Smooth muscle cell (in vitro differentiated cells): ENCODE data around the gene FCMR. TPM values are rescaled to one million over a fixed set of nuclear protein-coding genes. Genes with fewer than 3 reads are reported as not detected.

ENCODE experiments used
- DNase-seq: peaks from one replicate; lab custom pipeline; 2025; ENCODE audit not compliant: unreplicated experiment; lab: John Stamatoyannopoulos, UW
- H2AFZ ChIP-seq: fragments of 200-600 bp; sonication (generic); 2 replicates; pipeline ENCODE4 v1.6.0; 2016; ENCODE audit warnings: antibody characterized with exemption, low read depth, mild to moderate bottlenecking
- H3F3A ChIP-seq: fragments of 200-600 bp; sonication (generic); 2 replicates; pipeline ENCODE4 v1.6.0; 2017; ENCODE audit warnings: antibody characterized with exemption, low read depth
- H3K27ac ChIP-seq: fragments of 200-600 bp; sonication (generic); 2 replicates; pipeline ENCODE4 v1.5.1; 2016; ENCODE audit warnings: low read depth, mild to moderate bottlenecking
- H3K27me3 ChIP-seq: fragments of 200-600 bp; sonication (generic); 2 replicates; pipeline ENCODE4 v1.6.1; 2016; ENCODE audit warnings: low read depth, mild to moderate bottlenecking
- H3K36me3 ChIP-seq: fragments of 200-600 bp; sonication (generic); 2 replicates; pipeline ENCODE4 v1.5.1; 2016; ENCODE audit warnings: low read depth
- H3K4me1 ChIP-seq: fragments of 200-600 bp; sonication (generic); 2 replicates; pipeline ENCODE4 v1.5.1; 2016; ENCODE audit warnings: low read depth
- H3K4me2 ChIP-seq: fragments of 200-600 bp; sonication (generic); 2 replicates; pipeline ENCODE4 v1.6.0; 2016; ENCODE audit warnings: mild to moderate bottlenecking
- H3K4me3 ChIP-seq: fragments of 200-600 bp; sonication (generic); 2 replicates; pipeline ENCODE4 v1.5.1; 2016; ENCODE audit warnings: mild to moderate bottlenecking
- H3K79me2 ChIP-seq: fragments of 200-600 bp; sonication (generic); 2 replicates; pipeline ENCODE4 v1.6.0; 2016; ENCODE audit warnings: low read depth, mild to moderate bottlenecking
- H3K9ac ChIP-seq: fragments of 200-600 bp; sonication (generic); 2 replicates; pipeline ENCODE4 v1.6.0; 2016; ENCODE audit warnings: low read depth
- H3K9me3 ChIP-seq: fragments of 200-600 bp; sonication (generic); replicated peaks from 2 replicates; pipeline ENCODE4 v1.5.1; 2016; ENCODE audit warnings: low read depth
- H4K20me1 ChIP-seq: fragments of 200-600 bp; sonication (generic); 2 replicates; pipeline ENCODE4 v1.6.0; 2016; ENCODE audit warnings: low read depth
- WGBS: methylation state at CpG from one replicate; pipeline ENCODE4 v1.1.7; 2016; ENCODE audit warnings: low lambda C conversion rate; 5-methylcytosine and 5-hydroxymethylcytosine counted together
- polyA plus RNA-seq: library from polyadenylated mRNA; unstranded; fragments of >200 nt; fragmentation: Nextera tagmentation; extraction: Ambion mirVana; gene quantifications from 2 replicates; pipeline ENCODE4 v1.2.1, GENCODE V29; 2016
- total RNA-seq: library from RNA; depleted of rRNA; stranded (reverse); fragments of >200 nt; gene quantifications from 2 replicates; pipeline ENCODE4 v1.2.3, GENCODE V29; 2014
- TF ChIP-seq, protein P1 (sequence below): fragments of 200-600 bp; sonication (generic); IDR thresholded peaks from 2 replicates; pipeline ENCODE4 v1.5.1; 2017; ENCODE audit warnings: borderline replicate concordance, mild to moderate bottlenecking, antibody characterized with exemption; ENCODE audit not compliant: insufficient read depth, poor library complexity, severe bottlenecking

FCMR gene
- total and polyA plus RNA-seq, 2 experiments from 2014 or later, result 1.6 TPM; not detected in 1

DNA sequence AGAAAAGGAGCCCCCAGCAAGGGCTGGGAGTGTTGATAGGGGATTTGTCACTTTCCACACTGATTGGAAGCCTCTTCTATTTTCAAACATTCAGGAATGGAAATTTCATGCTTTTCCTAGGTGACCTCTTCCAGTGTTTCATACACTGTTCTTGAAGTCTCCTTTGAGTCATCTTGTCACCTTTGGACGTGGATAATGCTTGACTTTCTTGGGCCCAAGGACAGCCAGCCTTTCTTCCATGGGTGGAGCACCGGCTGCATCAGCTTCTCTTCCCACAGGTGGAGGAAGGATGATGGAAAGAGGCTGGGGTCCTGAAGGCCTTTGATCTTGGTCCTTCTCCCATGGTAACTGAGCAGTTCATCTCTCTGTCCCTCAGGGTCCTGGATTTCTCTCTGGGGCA is 36.4 kb upstream of the FCMR start:
- Histone ChIP-seq H3K27me3 (no peaks in the 10 kb centered on the region), H3K4me3 (no peak overlapping the region), H3K79me2 (no peaks in the 10 kb centered on the region), H3K9me3 (no peaks in the 10 kb centered on the region), H3F3A (no peaks in the 10 kb centered on the region), H4K20me1 (no peaks in the 10 kb centered on the region), H2AFZ (no peak overlapping the region), H3K4me2 (no peak overlapping the region), H3K9ac (no peak overlapping the region), H3K36me3 (no peaks in the 10 kb centered on the region), H3K4me1 (peaks cover 4% of the 10 kb centered on the region), H3K27ac (no peak overlapping the region)
- TF ChIP-seq, protein P1, sequence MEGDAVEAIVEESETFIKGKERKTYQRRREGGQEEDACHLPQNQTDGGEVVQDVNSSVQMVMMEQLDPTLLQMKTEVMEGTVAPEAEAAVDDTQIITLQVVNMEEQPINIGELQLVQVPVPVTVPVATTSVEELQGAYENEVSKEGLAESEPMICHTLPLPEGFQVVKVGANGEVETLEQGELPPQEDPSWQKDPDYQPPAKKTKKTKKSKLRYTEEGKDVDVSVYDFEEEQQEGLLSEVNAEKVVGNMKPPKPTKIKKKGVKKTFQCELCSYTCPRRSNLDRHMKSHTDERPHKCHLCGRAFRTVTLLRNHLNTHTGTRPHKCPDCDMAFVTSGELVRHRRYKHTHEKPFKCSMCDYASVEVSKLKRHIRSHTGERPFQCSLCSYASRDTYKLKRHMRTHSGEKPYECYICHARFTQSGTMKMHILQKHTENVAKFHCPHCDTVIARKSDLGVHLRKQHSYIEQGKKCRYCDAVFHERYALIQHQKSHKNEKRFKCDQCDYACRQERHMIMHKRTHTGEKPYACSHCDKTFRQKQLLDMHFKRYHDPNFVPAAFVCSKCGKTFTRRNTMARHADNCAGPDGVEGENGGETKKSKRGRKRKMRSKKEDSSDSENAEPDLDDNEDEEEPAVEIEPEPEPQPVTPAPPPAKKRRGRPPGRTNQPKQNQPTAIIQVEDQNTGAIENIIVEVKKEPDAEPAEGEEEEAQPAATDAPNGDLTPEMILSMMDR, result no peak
- 93% methylated on average over 2 of the region's 2 CpGs for WGBS
- DNase-seq, result no peak

DNA sequence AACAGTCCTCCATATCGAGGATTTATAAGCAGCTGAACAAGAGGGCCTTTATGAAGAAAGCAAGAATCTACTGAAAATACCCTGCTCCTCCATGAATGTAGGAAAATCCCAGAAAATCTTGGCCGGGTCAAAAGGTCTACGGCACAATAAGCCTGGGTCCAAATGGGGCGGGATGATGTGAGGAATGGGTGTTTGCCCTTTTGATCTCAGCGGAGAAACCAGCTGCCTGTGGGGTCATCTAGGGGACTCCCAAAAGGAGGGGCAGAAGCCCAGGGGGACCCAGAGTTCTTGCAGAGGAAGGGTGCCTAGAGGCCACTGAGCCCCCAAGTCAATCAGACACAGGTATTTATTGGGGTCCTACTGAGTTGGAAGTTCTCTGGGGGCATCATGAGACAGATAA is 35.9 kb upstream of the FCMR start:
- Histone ChIP-seq H3K9me3 (no peaks in the 10 kb centered on the region), H2AFZ (no peak overlapping the region), H3K9ac (no peak overlapping the region), H3K4me2 (no peak overlapping the region), H3K4me1 (peaks cover 4% of the 10 kb centered on the region), H4K20me1 (no peaks in the 10 kb centered on the region), H3K79me2 (no peaks in the 10 kb centered on the region), H3K36me3 (no peaks in the 10 kb centered on the region), H3F3A (no peaks in the 10 kb centered on the region), H3K27me3 (no peaks in the 10 kb centered on the region), H3K4me3 (no peak overlapping the region), H3K27ac (no peak overlapping the region)
- no peak for DNase-seq
- WGBS, result 96% methylated on average over 5 of the region's 5 CpGs
- TF ChIP-seq, protein P1, result no peak

DNA sequence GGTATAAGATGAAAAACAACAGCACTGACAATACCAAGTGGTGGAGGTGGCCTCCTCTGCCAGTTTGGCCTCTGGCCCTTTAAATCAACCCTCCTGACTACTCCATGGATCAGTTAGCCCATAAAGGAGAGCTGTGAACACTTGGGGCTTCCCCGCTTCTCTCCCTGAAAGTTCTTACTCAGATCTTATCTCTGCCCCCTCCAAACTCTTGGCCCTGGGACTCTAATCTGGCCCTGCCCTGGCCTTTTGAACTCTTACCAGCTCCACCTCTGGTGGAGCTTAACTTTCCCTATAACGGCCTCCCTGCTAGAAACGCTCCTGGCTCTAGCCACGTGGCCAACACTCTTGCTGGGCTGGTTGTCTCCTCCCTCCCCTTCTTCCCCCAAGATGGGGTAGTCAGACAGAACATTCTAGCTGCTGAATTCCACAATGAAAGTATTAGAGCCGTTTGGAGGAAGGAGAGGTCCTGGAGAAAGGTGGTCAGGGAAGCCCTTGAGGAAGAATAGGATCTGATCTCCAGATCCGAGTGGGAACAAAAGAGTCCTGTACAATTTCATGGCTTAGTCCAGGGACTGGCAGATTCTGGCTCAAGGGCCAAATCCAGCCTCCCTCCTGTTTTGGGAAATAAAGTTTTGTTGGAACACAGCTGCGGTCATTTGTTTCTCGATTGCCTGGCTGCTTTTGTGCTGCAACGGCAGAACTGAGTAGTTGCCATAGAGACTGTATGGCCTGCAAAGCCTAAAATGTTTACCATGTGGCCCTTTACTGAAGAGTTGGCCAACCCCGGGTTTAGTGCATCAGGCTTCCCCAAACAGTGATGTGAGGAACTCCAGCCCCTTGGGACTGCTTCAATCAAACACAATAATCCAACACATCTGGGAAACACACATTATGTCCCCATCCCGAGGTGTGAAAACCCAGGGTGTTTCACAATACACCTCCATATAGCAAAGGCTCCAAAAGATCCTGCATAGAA is 34.0 kb upstream of the FCMR start:
- no peaks in the 10 kb centered on the region for H3K79me2 ChIP-seq
- DNase-seq, result no peak

More for the DNA sequence above, 34.0 kb upstream of the FCMR start:
- 50% methylated on average over 11 of the region's 11 CpGs for WGBS
- H3K4me3 ChIP-seq, result no peak overlapping the region
- TF ChIP-seq, protein P1, result no peak
- peak overlapping the region; percentile 38 for H3K4me2 ChIP-seq
- no peaks in the 10 kb centered on the region for H3K27me3 ChIP-seq
- no peaks in the 10 kb centered on the region for H3K9me3 ChIP-seq
- H3K4me1 ChIP-seq, result peaks cover 4% of the 10 kb centered on the region
- H4K20me1 ChIP-seq, result no peaks in the 10 kb centered on the region
- H3F3A ChIP-seq, result no peaks in the 10 kb centered on the region
- H3K27ac ChIP-seq, result no peak overlapping the region
- H3K36me3 ChIP-seq, result no peaks in the 10 kb centered on the region
- no peak overlapping the region for H3K9ac ChIP-seq
- H2AFZ ChIP-seq, result peak overlapping the region; percentile 94
